ENCODE measurements around the gene GSTT4.
"Not testable (repeated sequence)": the region's sequence is repeated elsewhere in the genome, so short reads cannot be mapped to it uniquely, and the experiment has no call there.

The GSTT4 gene

GRCh38 chr22:23989583-23990244 is 15.5 kb downstream of the GSTT4 start:
- H3K36me3 ChIP-seq (ENCODE audit: insufficient read depth, low read length); H3K9ac ChIP-seq (ENCODE audit: low read depth, low read length); H3K4me3 ChIP-seq (ENCODE audit: low read length); H3K9me3 ChIP-seq (ENCODE audit: insufficient read depth, low read depth, low read length); H3K27me3 ChIP-seq (ENCODE audit: insufficient read depth, low read length); H3K27ac ChIP-seq (ENCODE audit: low read depth, low read length); H3K4me1 ChIP-seq (ENCODE audit: insufficient read depth, low read length): not testable (repeated sequence)
- 45% methylated on average over 1 of the region's 3 CpGs for WGBS

- not testable (repeated sequence) for H3K27me3 ChIP-seq (ENCODE audit: insufficient read depth, low read length); H3K4me1 ChIP-seq (ENCODE audit: insufficient read depth, low read length); H3K9ac ChIP-seq (ENCODE audit: low read depth, low read length); H3K9me3 ChIP-seq (ENCODE audit: insufficient read depth, low read depth, low read length); H3K27ac ChIP-seq (ENCODE audit: low read depth, low read length); H3K4me3 ChIP-seq (ENCODE audit: low read length); H3K36me3 ChIP-seq (ENCODE audit: insufficient read depth, low read length)
- WGBS: 73% methylated on average over 4 of the region's 4 CpGs
These were observed 18.6 kb downstream of the GSTT4 start for GRCh38 chr22:23986538-23987178.

- not testable (repeated sequence) for H3K4me1 ChIP-seq (ENCODE audit: insufficient read depth, low read length); H3K27ac ChIP-seq (ENCODE audit: low read depth, low read length); H3K9ac ChIP-seq (ENCODE audit: low read depth, low read length); H3K4me3 ChIP-seq (ENCODE audit: low read length); H3K9me3 ChIP-seq (ENCODE audit: insufficient read depth, low read depth, low read length); H3K27me3 ChIP-seq (ENCODE audit: insufficient read depth, low read length); H3K36me3 ChIP-seq (ENCODE audit: insufficient read depth, low read length)
- WGBS: 79% methylated on average over 8 of the region's 8 CpGs
These were observed 19.2 kb downstream of the GSTT4 start for GRCh38 chr22:23986089-23986488.

- no peaks in the 10 kb centered on the region for H3K27me3 ChIP-seq (ENCODE audit: insufficient read depth, low read length)
- H3K4me1 ChIP-seq (ENCODE audit: insufficient read depth, low read length): no peaks in the 10 kb centered on the region
- no peaks in the 10 kb centered on the region for H3K9me3 ChIP-seq (ENCODE audit: insufficient read depth, low read depth, low read length)
- H3K27ac ChIP-seq (ENCODE audit: low read depth, low read length): no peak overlapping the region
- no peak overlapping the region for H3K9ac ChIP-seq (ENCODE audit: low read depth, low read length)
- 10% methylated on average over 6 of the region's 6 CpGs for WGBS
- H3K4me3 ChIP-seq (ENCODE audit: low read length): no peak overlapping the region
- H3K36me3 ChIP-seq (ENCODE audit: insufficient read depth, low read length): no peaks in the 10 kb centered on the region
These were observed 20.8 kb downstream of the GSTT4 start for GRCh38 chr22:23984430-23984829.

- not testable (repeated sequence) for H3K9ac ChIP-seq (ENCODE audit: low read depth, low read length); H3K4me1 ChIP-seq (ENCODE audit: insufficient read depth, low read length); H3K27ac ChIP-seq (ENCODE audit: low read depth, low read length); H3K36me3 ChIP-seq (ENCODE audit: insufficient read depth, low read length); H3K27me3 ChIP-seq (ENCODE audit: insufficient read depth, low read length); H3K4me3 ChIP-seq (ENCODE audit: low read length); H3K9me3 ChIP-seq (ENCODE audit: insufficient read depth, low read depth, low read length)
- no CpG with 5 or more reads among the region's 7 CpGs for WGBS
These were observed 24.7 kb downstream of the GSTT4 start for GRCh38 chr22:23980567-23980966.

GRCh38 chr22:23979557-23980240 is 25.6 kb downstream of the GSTT4 start, which contains the start of gene GSTT2:
Gene GSTT2, plus strand, starts transcription at chr22:23980134.
- not testable (repeated sequence) for H3K9me3 ChIP-seq (ENCODE audit: insufficient read depth, low read depth, low read length); H3K27ac ChIP-seq (ENCODE audit: low read depth, low read length); H3K4me3 ChIP-seq (ENCODE audit: low read length); H3K9ac ChIP-seq (ENCODE audit: low read depth, low read length); H3K27me3 ChIP-seq (ENCODE audit: insufficient read depth, low read length); H3K36me3 ChIP-seq (ENCODE audit: insufficient read depth, low read length); H3K4me1 ChIP-seq (ENCODE audit: insufficient read depth, low read length)
- WGBS: no CpG with 5 or more reads among the region's 41 CpGs

- not testable (repeated sequence) for H3K4me3 ChIP-seq (ENCODE audit: low read length); H3K27me3 ChIP-seq (ENCODE audit: insufficient read depth, low read length); H3K27ac ChIP-seq (ENCODE audit: low read depth, low read length); H3K9me3 ChIP-seq (ENCODE audit: insufficient read depth, low read depth, low read length); H3K4me1 ChIP-seq (ENCODE audit: insufficient read depth, low read length); H3K9ac ChIP-seq (ENCODE audit: low read depth, low read length); H3K36me3 ChIP-seq (ENCODE audit: insufficient read depth, low read length)
- WGBS: 97% methylated on average over 5 of the region's 12 CpGs
These were observed 27.9 kb downstream of the GSTT4 start for GRCh38 chr22:23977304-23977703.

- H3K4me3 ChIP-seq (ENCODE audit: low read length); H3K27ac ChIP-seq (ENCODE audit: low read depth, low read length); H3K27me3 ChIP-seq (ENCODE audit: insufficient read depth, low read length); H3K9ac ChIP-seq (ENCODE audit: low read depth, low read length); H3K9me3 ChIP-seq (ENCODE audit: insufficient read depth, low read depth, low read length); H3K4me1 ChIP-seq (ENCODE audit: insufficient read depth, low read length): not testable (repeated sequence)
- H3K36me3 ChIP-seq (ENCODE audit: insufficient read depth, low read length): peaks cover 21% of the 10 kb centered on the region
- WGBS: 31% methylated on average over 6 of the region's 27 CpGs
These were observed 30.4 kb downstream of the GSTT4 start for GRCh38 chr22:23974836-23975352.

GRCh38 chr22:23974345-23974744 is 30.9 kb downstream of the GSTT4 start, which contains the start of gene DDT:
Gene DDT, minus strand, starts transcription at chr22:23974441. Its CDS starts 27 bp downstream, at chr22:23974414.
- peaks cover 27% of the 10 kb centered on the region for H3K36me3 ChIP-seq (ENCODE audit: insufficient read depth, low read length)
- not testable (repeated sequence) for H3K27ac ChIP-seq (ENCODE audit: low read depth, low read length); H3K27me3 ChIP-seq (ENCODE audit: insufficient read depth, low read length); H3K4me1 ChIP-seq (ENCODE audit: insufficient read depth, low read length); H3K4me3 ChIP-seq (ENCODE audit: low read length); H3K9ac ChIP-seq (ENCODE audit: low read depth, low read length); H3K9me3 ChIP-seq (ENCODE audit: insufficient read depth, low read depth, low read length)
- no CpG with 5 or more reads among the region's 29 CpGs for WGBS

DNA sequence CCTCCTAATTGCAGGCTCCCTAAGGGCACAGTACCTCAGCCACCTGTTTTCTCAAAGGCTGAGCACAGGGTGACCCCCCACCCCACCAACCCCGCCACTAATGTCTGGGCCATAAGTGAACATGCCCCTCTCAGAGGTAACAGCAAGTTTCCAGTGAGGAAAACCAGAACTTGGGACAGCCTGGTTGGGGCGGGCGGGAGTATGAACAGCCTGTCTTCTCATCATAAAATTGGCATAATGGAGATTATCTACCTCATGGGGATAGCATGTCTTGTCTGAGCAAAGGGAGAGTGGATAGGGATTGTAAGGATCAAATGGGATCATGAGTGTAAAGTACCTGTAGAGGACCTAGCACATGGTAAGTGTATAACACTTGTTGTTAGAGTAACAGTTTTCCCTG is 33.3 kb downstream of the GSTT4 start:
- peaks cover 29% of the 10 kb centered on the region for H3K36me3 ChIP-seq (ENCODE audit: insufficient read depth, low read length)
- H3K9me3 ChIP-seq (ENCODE audit: insufficient read depth, low read depth, low read length); H3K27ac ChIP-seq (ENCODE audit: low read depth, low read length); H3K27me3 ChIP-seq (ENCODE audit: insufficient read depth, low read length); H3K4me3 ChIP-seq (ENCODE audit: low read length); H3K4me1 ChIP-seq (ENCODE audit: insufficient read depth, low read length); H3K9ac ChIP-seq (ENCODE audit: low read depth, low read length): not testable (repeated sequence)
- over 99% methylated on average over 3 of the region's 3 CpGs for WGBS

DNA sequence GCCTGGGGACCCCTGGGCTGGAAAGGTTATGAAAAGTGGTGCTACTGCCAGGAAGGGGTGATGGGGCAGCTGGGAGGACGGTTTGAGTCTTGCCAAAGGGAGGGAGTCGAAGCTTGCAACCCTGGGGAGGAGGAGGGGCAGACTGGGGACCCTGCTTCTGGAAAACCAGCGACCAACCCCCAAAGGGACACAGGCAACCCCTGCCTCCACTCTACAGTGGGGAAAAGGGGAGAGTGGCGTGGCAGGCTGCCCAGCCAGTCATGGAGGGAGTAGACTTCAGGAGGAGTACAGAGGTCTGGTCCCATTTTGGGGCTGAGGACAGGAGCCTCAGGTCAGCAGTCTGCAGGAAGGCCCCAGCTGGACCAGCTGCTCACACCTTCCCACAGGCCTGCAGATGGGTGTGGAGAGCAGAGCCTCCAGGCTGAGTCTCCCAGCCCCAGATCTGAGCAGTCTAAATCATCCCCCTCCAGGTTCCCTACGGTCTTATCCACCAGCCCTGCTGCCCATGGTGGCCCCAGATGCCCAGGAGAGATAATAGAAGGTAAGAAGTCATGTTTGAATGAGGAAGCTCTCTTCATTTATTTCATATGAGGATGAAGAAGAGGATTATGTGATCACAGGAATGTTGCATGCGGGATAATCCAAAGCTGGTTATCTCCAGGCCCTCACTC is 34.3 kb downstream of the GSTT4 start:
- WGBS: 87% methylated on average over 6 of the region's 6 CpGs
- Histone ChIP-seq H3K36me3 (ENCODE audit: insufficient read depth, low read length) (peaks cover 29% of the 10 kb centered on the region), H3K27ac (ENCODE audit: low read depth, low read length) (no peak overlapping the region), H3K9me3 (ENCODE audit: insufficient read depth, low read depth, low read length) (no peaks in the 10 kb centered on the region), H3K9ac (ENCODE audit: low read depth, low read length) (no peak overlapping the region), H3K4me1 (ENCODE audit: insufficient read depth, low read length) (no peaks in the 10 kb centered on the region), H3K27me3 (ENCODE audit: insufficient read depth, low read length) (no peaks in the 10 kb centered on the region), H3K4me3 (ENCODE audit: low read length) (no peak overlapping the region)
